DND-41 (cell line): ENCODE data around the gene EIF3A.

Source experiments
- ATAC-seq: fragments of 200-7000 bp; cut with Tn5 transposase; 3 replicates; pipeline ENCODE4 v1.9.1; 2021; ENCODE audit warnings: low read depth; ENCODE audit not compliant: insufficient read depth
- DNase-seq: peaks from one replicate; pipeline ENCODE4 v3.0.0-alpha.2; 2020
- H2AFZ ChIP-seq: 2 replicates; pipeline ENCODE4 v1.6.0; 2012; ENCODE audit warnings: low read depth, low read length
- H3K27ac ChIP-seq: 2 replicates; pipeline ENCODE4 v1.5.1; 2012; ENCODE audit warnings: low read length, inconsistent platforms
- H3K27me3 ChIP-seq: fragments of 200-600 bp; sonication (generic); 2 replicates; pipeline ENCODE4 v1.6.0; 2012; ENCODE audit warnings: low read length, mild to moderate bottlenecking, inconsistent platforms; ENCODE audit not compliant: insufficient read depth, poor library complexity
- H3K36me3 ChIP-seq: 2 replicates; pipeline ENCODE4 v1.5.1; 2012; ENCODE audit warnings: low read length, inconsistent platforms; ENCODE audit not compliant: insufficient read depth
- H3K4me1 ChIP-seq: 2 replicates; pipeline ENCODE4 v1.5.1; 2012; ENCODE audit warnings: mild to moderate bottlenecking, low read length; ENCODE audit not compliant: insufficient read depth
- H3K4me2 ChIP-seq: 2 replicates; pipeline ENCODE4 v1.6.0; 2012; ENCODE audit warnings: mild to moderate bottlenecking, moderate library complexity, low read length, inconsistent platforms; ENCODE audit not compliant: insufficient read depth
- H3K4me3 ChIP-seq, 2 experiments: fragments of 200-600 bp in 1 of 2; shearing (Covaris generic) in 1 of 2; 2 replicates each; pipeline ENCODE4 v1.5.1; 2012 to 2016; ENCODE audit warnings: inconsistent platforms in 2 of 2, low read length in 2 of 2, mild to moderate bottlenecking in 2 of 2, low read depth in 1 of 2, moderate library complexity in 1 of 2
- H3K79me2 ChIP-seq: 2 replicates; pipeline ENCODE4 v1.6.0; 2012; ENCODE audit warnings: low read length, inconsistent platforms; ENCODE audit not compliant: insufficient read depth
- H3K9ac ChIP-seq: 2 replicates; pipeline ENCODE4 v1.6.0; 2012; ENCODE audit warnings: low read depth, mild to moderate bottlenecking, inconsistent platforms, low read length, moderate library complexity
- H3K9me3 ChIP-seq: 2 replicates; pipeline ENCODE4 v1.5.1; 2012; ENCODE audit warnings: low read length, moderate library complexity, mild to moderate bottlenecking, inconsistent platforms; ENCODE audit not compliant: insufficient read depth, severe bottlenecking
- H4K20me1 ChIP-seq: 2 replicates; pipeline ENCODE4 v1.6.0; 2012; ENCODE audit warnings: low read length; ENCODE audit not compliant: insufficient read depth
- EZH2 ChIP-seq: IDR thresholded peaks from 3 replicates; pipeline ENCODE4 v1.6.1; 2012; ENCODE audit warnings: borderline replicate concordance, low read depth, mild to moderate bottlenecking, moderate library complexity, low read length, inconsistent platforms; ENCODE audit not compliant: severe bottlenecking
- TF ChIP-seq, protein P1 (sequence below): IDR thresholded peaks from 2 replicates; pipeline ENCODE4 v1.5.1; 2012; ENCODE audit warnings: borderline replicate concordance, low read length, moderate library complexity, mild to moderate bottlenecking; ENCODE audit not compliant: poor library complexity, severe bottlenecking; ENCODE audit errors: extremely low read depth

EIF3A gene

DNA sequence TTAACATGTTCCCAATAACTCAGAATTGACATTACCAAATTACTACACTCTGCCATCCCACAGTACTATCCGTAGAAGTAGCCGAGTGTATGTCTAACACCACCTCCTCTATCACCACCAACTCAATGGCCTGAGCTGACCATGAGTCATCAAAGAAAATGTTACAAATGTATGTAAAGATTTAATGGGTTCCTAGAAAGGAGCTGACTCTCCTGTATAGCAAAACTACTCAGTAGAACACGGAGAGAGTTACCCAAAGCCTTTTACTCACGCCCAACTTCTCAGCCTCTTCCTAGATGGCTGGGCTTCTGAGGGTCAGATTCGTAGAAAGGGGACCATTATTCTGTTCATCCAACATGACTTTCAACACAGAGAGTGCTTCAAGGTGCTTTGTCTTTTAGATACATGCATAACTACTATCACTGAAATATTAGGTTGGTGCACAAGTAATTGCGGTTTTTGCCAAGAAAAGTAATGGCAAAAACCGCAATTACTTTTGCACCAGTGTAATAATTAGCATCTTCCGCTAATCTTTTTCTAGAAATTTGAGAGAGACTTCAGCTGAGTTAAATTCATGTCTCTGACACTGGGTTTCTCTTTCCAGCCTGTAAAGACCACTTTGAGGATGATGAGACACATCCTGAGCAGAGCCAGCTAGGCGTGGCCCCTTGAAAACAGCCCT, 75.1 kb downstream of the EIF3A start:
- Histone ChIP-seq H3K27me3 (no peaks in the 10 kb centered on the region), H2AFZ (no peak overlapping the region), H3K4me1 (no peaks in the 10 kb centered on the region), H3K4me3 (no peak overlapping the region), H3K79me2 (no peaks in the 10 kb centered on the region), H3K9me3 (no peaks in the 10 kb centered on the region), H3K27ac (no peak overlapping the region), H4K20me1 (no peaks in the 10 kb centered on the region), H3K4me2 (no peak overlapping the region), H3K36me3 (no peaks in the 10 kb centered on the region), H3K9ac (no peak overlapping the region)
- ATAC-seq (no peak), DNase-seq (no peak)
- TF ChIP-seq EZH2: no peak
- TF ChIP-seq, protein P1, sequence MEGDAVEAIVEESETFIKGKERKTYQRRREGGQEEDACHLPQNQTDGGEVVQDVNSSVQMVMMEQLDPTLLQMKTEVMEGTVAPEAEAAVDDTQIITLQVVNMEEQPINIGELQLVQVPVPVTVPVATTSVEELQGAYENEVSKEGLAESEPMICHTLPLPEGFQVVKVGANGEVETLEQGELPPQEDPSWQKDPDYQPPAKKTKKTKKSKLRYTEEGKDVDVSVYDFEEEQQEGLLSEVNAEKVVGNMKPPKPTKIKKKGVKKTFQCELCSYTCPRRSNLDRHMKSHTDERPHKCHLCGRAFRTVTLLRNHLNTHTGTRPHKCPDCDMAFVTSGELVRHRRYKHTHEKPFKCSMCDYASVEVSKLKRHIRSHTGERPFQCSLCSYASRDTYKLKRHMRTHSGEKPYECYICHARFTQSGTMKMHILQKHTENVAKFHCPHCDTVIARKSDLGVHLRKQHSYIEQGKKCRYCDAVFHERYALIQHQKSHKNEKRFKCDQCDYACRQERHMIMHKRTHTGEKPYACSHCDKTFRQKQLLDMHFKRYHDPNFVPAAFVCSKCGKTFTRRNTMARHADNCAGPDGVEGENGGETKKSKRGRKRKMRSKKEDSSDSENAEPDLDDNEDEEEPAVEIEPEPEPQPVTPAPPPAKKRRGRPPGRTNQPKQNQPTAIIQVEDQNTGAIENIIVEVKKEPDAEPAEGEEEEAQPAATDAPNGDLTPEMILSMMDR: no peak

GRCh38 chr10:119003572-119004289, 76.9 kb downstream of the EIF3A start:
- Histone ChIP-seq H3K4me2 (no peak overlapping the region), H3K9me3 (no peaks in the 10 kb centered on the region), H3K9ac (no peak overlapping the region), H3K27me3 (no peaks in the 10 kb centered on the region), H3K4me1 (no peaks in the 10 kb centered on the region), H3K79me2 (no peaks in the 10 kb centered on the region), H2AFZ (no peak overlapping the region), H3K27ac (no peak overlapping the region), H3K4me3 (no peak overlapping the region), H3K36me3 (no peaks in the 10 kb centered on the region), H4K20me1 (no peaks in the 10 kb centered on the region)
- no peak for DNase-seq
- ATAC-seq: no peak
- no peak for TF ChIP-seq EZH2
- TF ChIP-seq, protein P1: no peak

DNA sequence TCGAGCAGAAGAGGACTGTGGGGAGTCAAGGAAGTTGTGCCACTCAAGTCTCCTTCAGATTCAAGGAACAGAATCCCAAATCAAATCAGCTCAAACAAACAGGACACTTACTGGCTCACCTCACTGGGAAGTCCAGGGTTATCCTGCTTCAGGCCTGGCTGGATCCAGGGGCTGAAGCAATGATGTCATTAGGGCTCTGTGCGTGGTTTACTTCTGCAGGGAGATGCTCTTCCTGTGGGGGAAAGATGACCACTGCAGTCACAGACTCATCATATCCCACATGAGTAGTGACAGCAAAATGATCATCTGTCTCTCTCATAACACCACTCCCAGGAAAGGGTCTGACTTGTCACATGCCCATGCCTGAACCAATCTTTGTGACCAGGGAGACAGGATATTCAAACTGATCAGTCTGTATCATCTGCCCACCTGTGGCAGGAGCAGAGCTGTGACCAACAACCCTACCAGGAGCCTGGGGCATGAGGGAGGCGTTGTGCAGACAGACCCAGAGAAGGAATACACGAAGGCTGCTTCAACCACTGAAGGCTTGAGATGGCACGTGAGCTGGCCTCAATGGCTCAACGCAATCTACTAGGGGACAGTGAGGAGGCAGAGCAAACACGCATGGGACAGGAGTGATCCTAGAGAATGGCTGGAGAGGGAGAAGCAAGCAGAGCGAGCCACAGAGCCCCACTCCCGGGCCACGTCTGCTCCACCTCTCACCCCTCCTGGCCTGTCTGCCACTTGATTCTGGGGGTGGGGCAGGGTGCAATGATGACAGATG, 78.7 kb downstream of the EIF3A start:
- no peak for DNase-seq
- H3K27me3 ChIP-seq: no peaks in the 10 kb centered on the region
- no peaks in the 10 kb centered on the region for H3K36me3 ChIP-seq
- no peaks in the 10 kb centered on the region for H3K9me3 ChIP-seq
- no peak overlapping the region for H3K9ac ChIP-seq
- H3K79me2 ChIP-seq: no peaks in the 10 kb centered on the region
- H4K20me1 ChIP-seq: no peaks in the 10 kb centered on the region
- H3K4me1 ChIP-seq: no peaks in the 10 kb centered on the region
- H3K27ac ChIP-seq: no peak overlapping the region
- no peak overlapping the region for H3K4me3 ChIP-seq
- no peak for TF ChIP-seq EZH2
- TF ChIP-seq, protein P1: no peak
- H2AFZ ChIP-seq: no peak overlapping the region
- ATAC-seq: no peak
- no peak overlapping the region for H3K4me2 ChIP-seq
